DMS53 (cell line): ENCODE measurements around the gene SGCA.

Experiments
- DNase-seq: peaks from one replicate; lab custom pipeline; 2025; lab: John Stamatoyannopoulos, UW

The SGCA gene

DNA sequence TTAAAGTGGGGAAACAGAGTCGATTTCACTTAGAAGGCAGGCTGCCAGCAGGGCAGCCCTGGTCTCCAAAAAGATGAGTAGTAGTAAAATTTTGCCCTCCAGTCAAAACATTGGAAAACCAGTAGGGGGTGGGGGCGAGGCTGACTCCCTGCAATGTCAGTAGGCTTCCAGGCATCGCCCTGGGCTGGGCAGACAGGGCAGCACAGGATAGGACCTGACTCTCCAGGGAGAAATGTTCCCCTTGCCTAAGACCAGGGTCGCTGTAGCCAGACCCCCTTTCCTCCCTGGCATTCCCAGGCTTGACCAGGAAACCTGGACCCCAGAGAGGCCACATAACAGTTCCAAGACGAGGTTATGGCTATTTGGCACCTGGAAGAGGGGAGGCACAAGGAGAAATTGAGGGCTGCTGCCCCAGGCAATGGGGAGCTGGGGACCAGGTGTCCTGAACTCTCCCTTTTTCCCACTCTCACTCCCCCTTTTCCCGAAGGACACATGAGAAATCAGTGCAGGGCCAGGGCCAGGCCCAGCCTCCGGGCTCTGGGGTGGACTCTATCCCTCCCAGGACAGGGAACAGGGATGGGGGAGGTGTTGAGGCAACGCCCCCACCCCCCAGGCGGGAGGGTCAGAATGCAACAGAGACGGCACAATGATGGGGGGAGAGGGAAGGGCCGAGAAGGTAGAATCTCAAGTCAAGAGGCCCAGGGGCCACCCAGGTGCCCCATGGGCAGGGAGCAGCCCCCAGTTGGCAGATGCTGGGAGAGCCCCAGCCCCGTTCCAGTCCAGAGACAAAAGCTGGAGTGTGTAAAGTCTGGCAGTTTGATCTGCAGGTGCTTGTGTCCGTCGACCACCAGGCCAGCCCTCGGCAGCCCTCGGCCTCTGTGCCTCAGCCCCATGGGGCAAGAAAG lies 31.3 kb upstream of the SGCA start:
- no peak for DNase-seq

DNA sequence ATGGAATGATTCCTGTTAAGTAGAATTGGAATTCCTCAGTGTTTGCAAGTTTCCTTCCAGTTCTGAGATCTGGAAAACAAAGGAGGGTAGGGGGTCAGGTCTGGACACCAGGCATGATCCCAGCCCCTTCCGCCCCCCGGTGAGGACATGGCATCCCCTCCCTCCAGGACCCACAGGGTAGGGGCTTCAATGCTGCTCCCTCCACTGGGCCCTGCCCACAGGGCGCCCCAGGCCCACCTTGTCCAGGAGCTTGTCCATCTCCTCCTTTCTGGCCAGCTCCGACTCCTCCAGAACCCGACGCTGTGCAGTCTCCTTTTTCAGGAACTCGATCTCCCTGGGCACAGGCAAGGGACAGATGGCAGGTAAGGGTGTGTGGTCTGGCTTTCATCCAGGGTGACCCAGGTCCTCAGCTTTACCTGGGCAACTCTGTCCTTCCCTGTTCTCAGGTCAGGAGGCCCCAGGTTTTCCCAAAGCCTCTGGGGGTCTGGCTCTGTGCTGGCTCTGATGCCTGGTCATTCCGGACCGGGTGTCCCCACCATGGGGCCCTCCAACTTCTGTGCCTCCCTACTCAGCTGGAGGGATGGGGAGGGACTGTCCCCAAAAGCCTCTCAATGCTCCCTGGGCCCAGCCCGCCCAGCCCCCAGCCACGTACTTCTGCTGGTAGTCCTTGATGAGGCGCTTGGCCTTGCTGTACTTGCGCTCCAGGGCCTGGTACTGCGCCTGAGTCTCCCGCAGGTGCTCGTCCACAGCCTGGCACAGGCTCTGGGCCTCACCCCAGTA lies 30.3 kb upstream of the SGCA start:
- DNase-seq = peak; percentile 25

DNA sequence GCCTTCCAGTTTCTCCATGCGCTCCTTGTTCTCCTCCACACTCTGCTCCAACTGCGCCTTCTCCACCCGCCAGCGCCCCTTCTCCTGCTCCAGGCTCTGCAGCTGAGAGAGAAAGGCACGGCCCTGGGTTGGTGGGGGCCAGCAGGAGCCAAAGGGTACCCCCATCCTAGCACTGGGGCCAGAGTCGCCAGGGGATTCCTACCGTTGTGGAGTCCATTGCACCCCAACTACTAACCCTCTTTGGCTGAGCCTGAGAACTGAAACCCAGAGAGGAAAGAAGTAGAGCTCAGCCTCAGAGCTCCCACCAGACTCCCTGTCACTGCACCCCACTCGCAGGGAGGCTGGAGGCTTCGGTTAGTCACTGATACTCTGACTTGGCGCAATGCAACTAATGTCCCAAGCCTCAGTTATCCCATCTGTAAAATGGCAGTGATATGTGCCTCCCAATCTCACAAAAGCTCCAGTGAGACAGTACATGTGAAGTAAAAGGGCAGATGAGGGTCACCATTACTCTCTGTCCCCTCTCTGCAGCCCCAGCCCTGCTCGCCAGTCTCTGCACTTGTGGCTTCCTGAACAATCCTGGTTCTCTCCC lies 29.6 kb upstream of the SGCA start:
- DNase-seq = no peak

DNA sequence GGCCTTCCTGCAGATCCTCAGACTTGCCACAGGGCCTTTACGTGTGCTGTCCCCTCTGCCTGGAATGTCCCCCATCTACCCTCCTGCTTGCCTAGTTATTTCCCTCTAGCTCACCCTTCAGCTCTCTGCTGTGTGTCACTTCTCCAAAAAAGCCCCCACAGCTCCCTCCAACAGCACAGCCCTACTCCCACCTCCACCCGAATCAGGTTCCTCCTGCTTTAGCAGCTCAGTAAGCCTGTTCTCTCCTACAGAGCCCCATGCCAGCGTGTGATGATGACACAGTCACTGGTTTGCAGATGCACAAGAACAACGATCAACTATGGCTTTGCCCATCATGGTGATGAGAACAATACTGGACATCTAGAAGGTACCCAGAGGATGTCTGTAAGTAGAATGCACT lies 28.8 kb upstream of the SGCA start:
- no peak for DNase-seq

DNA sequence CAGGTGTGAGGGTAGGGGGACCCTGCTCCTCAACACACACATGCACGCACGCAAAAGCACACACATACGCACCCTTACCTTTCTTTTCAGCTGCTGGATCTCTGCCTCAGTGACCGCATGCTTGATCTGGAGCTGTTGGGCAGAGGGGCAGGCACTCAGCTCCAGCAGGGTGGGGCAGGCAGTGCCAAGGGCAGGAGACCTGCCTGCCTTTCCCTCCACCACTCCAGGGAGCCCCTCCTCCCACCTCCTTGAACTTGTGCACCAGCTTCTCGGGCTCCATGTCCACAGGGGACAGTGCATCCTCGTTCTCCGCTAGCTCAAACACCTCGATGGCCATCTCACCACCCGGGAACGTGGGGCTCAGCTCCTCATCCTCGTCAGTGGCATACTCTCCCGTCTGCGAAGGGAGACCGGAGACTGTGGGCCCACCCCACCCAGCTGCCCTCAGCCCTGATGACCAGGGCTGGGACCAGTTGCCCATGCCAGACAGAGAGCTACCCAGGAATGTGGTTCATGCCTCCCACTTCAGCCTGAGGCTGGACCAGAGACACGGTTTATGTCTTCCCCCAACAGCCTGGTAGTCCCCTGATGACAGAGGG lies 26.5 kb upstream of the SGCA start:
- no peak for DNase-seq

DNA sequence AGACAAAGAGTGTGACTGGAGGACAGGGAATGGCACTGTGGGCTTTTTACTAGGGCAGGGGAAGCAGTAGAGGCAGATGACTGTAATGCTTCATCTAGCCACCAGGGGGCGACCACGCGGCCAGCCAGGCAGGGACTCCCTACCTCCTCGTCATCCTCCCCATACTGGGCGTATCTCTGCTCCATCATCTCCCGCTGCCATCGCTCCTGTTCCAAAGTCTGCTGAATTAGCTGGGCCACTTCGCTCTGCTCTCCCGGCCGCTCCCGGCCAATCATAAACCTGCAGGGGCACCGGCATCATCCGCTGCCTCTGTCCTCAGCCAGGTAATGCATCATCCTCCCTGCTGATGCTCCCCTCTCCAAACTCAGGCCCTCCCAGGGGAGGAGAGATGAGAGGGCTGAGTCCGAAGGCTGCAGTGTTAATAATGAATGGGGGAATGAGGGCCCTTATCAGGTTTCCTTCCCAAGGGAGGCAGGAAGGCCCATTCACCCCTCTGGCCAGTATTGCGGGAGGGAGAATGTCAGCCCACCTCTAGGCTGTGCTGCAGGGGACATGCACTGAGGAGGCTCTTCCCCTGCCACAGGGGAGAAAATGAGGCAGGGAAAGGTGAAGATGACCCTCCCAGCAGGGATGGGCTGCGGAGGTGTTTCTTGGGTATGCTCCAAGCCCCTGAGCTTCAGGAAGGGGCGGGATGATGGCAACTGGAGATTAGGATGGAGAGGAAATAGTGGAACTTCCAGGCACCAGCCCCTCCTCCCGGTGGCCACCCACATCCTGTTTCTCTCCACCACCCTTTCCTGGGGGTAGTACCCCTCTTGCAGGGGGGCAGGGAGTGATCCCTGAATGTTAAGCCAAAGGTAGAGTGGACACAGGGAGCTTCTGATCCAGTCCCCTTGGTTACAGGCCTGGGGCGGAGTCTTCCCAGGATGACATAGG lies 25.6 kb upstream of the SGCA start:
- DNase-seq = peak; percentile 86

DNA sequence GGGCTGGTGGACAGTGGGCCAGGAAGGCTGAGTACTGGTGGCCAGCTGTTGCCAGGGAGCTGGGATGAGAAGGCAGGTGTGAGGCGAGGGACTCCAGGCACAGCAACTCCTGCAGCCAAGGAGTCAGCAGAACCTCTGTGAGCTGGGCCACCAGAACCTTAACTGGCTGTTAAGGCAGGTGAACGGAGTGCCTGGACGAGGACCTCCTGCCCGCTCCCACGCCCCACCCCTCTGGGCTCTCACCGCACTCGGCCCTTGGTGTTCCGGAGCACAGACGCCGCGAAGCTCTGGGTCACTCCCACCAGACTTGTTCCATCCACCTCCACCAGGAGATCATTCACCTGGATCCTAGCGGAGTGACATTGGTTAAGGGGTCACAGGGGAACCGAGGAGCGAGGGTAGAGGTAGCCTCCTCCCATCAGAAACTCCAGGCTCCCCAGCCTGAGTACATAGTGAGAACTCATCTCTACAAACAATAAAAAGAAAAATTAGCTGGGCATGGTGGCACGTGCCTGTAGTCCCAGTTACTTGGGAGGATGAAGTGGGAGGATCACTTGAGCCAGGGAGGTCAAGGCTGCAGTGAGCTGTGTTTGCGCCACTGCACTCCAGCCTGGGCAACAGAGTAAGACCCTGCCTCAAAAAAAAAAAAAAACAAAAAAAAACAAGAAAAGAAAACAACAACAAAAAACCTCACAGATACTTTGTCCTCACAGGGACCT lies 24.6 kb upstream of the SGCA start:
- DNase-seq = no peak

DNA sequence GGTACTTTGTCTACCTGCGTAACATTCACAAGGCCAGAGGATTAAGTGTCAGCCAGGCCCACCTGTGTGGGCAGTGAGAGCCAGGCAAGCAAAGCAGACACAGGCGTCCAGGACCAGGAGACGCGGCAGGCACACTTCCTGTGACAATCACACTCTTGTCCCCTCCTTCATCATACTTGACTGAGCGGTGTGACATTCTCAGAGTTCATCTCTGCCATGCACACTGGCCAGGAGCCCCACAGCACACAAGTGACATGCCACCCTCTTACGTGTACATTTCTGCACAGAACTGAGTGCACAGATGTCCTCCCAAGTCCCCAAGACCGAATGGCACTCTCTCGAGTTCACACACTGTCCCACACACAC lies 24.1 kb upstream of the SGCA start:
- no peak for DNase-seq

DNA sequence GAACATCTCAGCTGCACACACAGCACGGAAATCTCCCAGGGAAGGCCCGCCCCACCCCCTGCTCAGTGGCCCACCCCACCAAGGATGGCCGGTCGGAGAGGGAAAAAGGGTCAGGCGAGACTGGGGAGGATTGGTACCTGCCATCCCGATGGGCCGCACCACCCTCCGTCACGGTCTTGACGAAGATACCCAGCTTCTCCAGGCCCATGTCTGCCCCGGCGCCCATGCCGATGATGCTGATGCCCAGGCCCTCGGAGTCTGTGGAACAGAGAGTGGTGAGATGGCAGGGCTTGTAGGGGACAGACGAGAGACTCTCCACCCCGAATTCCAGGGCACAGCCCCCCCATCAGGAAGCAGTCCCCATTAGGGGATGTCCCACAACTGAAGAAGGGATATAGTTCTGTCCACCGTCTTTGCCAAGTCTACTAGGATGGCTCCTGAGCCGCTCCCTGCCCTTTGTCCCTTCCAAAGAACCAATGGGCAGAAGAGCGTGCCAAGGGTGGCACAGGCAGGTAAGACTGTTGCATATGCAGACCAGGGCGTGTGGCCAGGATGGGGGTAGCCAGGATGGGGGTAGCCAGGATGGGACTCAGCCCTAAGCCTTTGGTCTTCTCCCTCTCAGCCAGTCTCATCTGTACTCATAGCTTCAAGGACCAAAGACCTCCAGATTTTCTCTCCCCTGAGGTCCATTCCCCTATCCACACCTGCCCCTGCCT lies 22.2 kb upstream of the SGCA start:
- DNase-seq = no peak

DNA sequence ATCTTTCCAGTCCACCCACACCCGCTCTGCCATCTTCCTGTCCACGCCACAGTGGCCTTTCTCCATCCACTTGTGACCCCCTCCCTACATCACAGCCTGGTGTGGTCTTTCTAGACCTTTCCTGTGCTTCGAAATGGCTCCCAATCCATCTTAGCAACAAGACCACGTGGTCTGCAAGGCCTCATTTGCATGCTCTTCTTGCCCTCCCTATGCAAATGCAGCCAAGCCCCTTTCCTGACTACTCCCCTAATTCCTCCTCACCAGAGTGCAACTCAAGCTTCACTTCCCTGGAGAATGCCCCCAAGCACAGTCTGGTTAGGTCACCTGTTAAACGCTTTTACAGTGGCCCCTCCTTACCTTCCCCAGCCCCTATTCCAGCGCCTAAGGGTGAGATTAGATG lies 21.4 kb upstream of the SGCA start:
- DNase-seq = no peak

DNA sequence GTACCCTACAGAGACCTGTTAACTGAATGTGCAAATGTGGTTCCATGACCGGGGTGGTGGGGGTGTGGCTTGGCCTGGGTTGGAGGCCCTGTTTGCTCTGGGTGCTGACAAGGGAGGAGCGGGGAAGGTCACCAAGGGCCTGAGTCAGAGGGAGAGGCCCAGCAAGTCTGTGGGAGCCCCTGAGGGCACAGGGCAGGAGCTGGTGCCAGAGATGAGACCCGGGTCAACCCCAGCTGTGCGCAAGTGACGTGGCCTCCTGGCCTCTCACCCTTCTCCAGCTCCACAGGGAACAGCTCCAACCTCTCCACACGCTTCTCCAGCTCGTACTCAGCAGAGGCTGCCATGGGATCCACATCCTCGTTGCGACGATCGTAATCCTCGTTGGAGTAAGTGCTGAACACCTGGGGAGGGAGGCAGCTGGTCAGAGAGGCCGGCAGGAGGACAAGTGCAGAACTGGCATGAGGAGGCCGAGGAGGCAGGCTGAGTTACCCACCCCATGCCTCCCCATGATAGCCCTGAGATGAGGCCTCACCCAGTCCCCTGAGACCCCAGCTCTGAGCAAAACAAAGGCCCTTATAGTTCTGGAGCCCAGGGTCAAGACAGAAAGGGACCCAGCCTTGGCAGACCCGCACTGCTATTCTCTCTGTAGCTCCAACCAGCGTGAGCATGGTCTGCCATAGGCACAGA lies 20.8 kb upstream of the SGCA start:
- no peak for DNase-seq

DNA sequence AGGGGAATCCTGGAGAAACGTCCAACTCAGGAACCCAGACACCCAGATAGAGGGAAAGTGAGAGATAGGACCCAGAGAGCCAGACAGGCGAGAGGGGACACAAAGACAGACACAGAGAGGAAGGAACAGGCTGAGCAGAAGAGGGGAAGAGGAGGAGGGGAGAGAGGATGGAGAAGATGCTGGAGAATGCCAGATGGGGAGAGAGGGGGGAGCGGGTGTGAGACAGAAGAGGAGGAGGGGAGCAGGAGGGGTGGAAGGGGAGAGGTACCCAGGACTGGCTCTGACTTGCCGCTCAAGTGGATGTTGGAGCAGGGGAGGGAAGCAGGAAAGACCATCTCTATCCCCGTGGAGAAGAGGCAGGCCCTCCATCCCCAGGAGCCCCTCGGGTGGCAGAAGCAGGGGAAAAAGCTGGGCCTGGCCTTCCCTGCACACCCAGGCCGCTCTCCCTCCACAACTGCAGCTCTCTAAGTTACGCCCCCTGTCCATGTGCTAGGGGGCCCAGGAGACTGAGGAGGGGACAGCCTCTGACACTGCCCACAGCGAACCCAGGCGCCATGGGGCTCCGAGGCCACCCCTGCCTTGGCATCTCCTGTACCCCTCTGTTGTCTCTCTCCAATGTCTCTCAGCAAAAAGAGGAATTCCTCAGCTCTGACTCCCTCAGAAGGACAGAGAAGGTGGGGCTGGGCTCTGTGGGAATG lies 20.1 kb upstream of the SGCA start:
- DNase-seq = no peak

DNA sequence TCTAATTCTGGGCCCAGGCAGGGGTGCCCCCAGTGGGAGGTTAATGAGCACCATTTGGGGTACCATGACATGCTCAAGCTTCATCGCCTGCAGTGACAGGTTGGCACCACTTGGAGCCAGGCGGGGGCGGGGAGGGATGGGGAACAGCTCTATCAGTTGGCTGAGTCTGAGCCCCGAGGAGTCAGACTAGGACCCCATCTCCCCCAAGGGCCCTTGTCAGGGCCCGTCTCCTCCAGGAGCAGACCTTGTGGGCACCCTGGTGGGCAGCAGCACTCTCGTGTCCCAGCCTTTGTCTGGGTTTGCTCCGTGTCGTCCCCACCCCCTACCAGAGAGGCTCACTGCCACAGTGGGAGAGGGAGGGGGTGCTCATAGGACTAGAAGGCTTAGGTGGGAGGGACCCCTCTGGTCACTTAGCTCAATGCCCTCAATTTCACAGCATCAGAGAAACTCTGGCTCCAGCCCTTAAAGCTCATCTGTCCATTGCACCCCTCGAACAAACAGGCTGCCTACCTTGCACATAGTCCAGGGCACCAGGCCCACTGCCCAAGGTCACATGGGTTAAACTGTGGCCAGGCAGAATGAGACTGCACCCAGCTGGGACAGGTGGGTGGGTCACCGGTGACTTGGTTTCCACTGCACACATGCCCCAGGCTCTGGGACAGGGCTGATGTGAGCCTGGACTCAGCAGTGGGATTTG lies 19.4 kb upstream of the SGCA start:
- DNase-seq = no peak

DNA sequence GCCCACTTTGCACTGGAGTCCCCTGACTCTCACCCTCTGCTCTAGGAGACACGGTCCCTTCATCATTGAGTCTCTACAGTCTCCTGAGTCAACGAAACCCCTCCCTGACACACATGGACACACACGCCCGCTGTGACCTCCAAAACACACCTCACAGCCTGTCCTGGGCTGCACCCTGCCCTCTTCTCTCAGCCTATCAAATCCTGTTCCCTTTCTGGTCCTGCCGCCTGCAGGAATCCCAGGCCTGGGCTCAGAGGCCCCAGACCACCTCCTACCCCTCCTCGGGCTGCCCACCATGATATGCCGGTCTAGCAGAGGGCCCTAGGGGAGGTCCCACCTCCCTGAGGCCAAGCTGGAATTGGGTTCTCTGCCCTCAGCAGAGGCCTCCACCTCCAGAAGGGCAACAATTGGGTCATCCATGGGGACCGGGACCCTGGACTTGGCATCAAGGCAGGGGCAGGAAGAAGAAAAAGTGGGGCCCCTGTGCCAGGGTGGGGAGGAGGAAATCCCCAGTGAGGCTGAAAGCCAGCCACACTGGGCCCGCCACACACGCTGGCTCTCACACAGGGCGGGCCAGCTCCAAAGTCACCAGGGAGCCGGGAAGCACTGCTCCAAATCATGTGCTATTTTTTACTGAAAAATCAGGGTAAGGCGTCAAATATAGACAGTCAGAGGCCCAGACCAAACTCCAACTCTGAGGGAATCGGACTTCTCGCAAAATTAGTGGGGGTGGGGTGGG lies 18.7 kb upstream of the SGCA start:
- DNase-seq = no peak

DNA sequence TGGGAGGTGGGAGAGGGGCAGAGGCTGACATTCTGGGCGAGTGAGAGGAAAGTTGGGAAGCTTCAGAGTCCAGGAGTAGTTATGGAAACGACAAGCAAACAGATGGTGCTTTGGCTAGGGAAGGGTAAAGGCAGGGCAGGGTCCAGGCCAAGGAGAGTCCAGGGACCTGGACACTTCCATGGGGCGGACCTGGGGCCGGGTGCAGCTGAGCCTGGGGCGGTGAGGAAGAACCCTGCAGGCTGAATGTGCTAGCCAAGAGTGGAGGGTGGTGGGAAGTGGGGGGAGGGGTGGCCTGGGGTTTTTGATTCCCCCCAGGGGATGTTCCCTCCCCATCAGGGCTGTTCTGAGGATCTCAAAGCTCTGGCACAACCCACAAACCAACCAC lies 18.0 kb upstream of the SGCA start:
- DNase-seq = peak; percentile 52

DNA sequence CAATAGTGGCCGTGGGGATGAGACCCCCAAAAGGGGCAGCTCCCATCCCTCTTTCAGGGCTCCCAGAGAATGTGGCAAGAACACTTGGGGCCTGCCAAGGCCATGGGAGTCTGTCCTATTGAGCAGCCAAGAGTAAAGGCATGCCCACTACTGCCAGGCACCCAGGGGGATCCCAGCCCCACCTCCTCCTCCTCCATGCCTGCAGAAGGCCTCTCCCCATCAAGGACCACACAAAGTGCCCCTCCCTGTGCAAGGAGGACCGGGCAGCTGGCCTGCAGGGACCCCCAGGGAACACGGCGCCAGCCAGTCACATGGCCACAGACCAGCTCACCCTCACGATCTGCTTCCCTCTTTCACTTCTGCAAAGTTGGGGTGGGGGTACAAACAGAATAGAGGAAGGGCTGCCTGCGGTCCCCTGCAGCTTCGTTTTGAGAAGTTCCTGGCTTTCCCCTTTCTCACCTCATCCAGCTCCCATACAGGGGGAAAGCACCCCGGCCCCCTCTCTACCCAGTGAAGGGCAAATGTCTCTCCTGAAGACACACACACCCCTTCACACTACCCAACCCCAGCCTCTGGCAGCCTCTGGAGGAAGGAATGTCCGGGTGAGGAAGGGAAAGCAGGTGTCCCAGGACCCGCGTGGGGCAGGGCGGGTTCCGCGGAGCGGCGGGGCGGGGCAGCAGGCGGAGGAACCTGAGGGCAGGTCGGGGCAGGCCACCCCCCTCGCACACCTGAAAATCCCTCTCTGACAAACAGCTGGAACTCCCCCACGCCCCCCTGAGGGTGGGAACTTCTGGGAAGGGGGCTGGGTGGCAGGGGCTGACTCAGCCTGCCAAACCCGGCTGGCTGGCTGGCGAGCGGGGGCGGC lies 17.3 kb upstream of the SGCA start:
- DNase-seq = peak; percentile 64

DNA sequence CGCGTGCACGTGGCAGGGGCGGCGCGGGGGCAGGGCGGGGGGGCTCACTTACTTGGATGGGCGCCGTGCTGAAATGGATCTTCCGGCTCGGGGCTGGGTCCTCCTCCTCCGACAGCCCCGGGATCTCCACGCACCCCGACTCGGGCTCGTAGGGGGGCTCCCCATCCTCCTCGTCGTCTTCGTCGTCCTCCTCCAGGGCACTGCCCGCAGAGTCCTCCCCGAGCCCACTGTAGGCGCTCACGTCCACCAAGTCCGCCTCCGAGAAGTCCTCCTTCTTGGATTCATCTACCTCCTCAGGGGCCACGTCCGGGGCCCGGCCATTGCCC lies 16.8 kb upstream of the SGCA start:
- DNase-seq = no peak
